Nephron progenitor cell (in vitro differentiated cells): ENCODE measurements around the gene HSPA12B.

Experiments used
- DNase-seq: peaks from one replicate; pipeline ENCODE4 v3.0.0; 2021
- H3K27ac Mint-ChIP-seq: 2 replicates; pipeline ENCODE4 v1.8.0; 2021; ENCODE audit warnings: mild to moderate bottlenecking, moderate library complexity, mixed read lengths
- H3K27me3 Mint-ChIP-seq: 2 replicates; pipeline ENCODE4 v1.8.0; 2021; ENCODE audit warnings: mild to moderate bottlenecking, low read depth, mixed read lengths; ENCODE audit not compliant: poor library complexity
- H3K36me3 Mint-ChIP-seq: 2 replicates; pipeline ENCODE4 v1.8.0; 2021; ENCODE audit warnings: low read depth, mixed read lengths
- H3K4me1 Mint-ChIP-seq: 2 replicates; pipeline ENCODE4 v1.8.0; 2021; ENCODE audit warnings: mixed read lengths
- H3K4me3 Mint-ChIP-seq: 2 replicates; pipeline ENCODE4 v1.8.0; 2021; ENCODE audit warnings: mild to moderate bottlenecking, moderate library complexity, mixed read lengths
- H3K9me3 Mint-ChIP-seq: 2 replicates; pipeline ENCODE4 v1.8.0; 2021; ENCODE audit warnings: mild to moderate bottlenecking, moderate library complexity, mixed read lengths
- TF ChIP-seq, protein P1 (sequence below): fragments of 200-600 bp; sonication (generic); IDR thresholded peaks from 2 replicates; pipeline ENCODE4 v1.5.0; 2021; ENCODE audit warnings: antibody characterized with exemption

Gene HSPA12B

DNA sequence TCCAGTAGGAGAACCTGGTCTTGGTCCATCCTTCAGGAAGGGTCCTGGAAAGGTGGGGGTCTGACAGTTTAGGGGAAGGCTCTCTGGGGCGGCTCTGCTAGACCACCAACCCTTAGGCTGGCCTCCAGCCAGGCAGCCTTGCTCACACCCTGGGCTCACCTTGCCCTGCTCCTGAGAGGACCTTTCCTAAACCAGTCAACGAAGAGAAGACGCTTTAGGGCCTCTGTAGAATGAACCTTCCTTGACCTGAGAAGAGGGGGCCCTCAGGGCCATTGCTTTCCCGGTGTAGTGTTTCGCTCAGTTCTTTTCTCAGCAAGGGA, 64.7 kb downstream of the HSPA12B start:
- no peaks in the 10 kb centered on the region for H3K36me3 Mint-ChIP-seq
- TF ChIP-seq, protein P1, sequence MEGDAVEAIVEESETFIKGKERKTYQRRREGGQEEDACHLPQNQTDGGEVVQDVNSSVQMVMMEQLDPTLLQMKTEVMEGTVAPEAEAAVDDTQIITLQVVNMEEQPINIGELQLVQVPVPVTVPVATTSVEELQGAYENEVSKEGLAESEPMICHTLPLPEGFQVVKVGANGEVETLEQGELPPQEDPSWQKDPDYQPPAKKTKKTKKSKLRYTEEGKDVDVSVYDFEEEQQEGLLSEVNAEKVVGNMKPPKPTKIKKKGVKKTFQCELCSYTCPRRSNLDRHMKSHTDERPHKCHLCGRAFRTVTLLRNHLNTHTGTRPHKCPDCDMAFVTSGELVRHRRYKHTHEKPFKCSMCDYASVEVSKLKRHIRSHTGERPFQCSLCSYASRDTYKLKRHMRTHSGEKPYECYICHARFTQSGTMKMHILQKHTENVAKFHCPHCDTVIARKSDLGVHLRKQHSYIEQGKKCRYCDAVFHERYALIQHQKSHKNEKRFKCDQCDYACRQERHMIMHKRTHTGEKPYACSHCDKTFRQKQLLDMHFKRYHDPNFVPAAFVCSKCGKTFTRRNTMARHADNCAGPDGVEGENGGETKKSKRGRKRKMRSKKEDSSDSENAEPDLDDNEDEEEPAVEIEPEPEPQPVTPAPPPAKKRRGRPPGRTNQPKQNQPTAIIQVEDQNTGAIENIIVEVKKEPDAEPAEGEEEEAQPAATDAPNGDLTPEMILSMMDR: no peak
- H3K4me3 Mint-ChIP-seq: peak overlapping the region; percentile 88
- no peak for DNase-seq
- no peaks in the 10 kb centered on the region for H3K9me3 Mint-ChIP-seq
- peaks cover 47% of the 10 kb centered on the region for H3K4me1 Mint-ChIP-seq
- H3K27ac Mint-ChIP-seq: peak overlapping the region; percentile 74
- H3K27me3 Mint-ChIP-seq: peaks cover 13% of the 10 kb centered on the region

DNA sequence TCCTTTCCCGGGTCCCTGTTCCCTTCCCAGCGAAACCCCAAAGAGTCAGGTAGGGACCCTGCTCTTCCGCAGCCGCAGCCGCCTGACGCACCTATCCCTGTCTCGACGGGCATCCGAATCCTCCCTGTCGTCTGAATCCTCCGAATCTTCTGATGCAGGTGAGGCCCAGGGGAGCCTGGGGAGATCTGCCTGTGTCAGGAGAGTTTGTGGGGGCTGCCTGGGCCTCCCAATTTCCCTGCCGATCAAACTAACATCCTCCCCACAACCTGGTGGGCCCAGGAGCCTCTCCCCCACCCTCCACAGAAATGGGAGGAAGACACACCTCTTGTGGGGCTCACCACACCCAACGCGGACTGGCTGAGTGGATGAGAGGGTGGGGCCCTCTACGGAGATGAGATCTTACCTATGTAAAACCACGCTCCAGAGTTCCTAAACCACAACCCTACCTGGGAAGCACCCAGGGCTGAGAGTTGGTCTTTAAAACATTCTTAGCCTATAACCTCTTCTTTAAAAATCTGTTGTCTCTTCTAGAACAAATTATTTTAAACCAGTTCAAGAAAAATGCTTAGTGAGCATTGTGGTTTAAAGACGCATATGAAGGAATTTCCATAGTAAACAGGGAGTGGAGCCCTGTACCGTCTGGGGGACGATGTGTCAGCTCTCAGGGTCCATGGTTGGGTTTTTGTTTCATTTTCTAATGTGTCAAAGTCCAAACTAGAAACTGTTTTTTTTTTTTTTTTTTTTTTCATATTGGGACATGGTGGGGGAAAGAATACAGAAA, 65.3 kb downstream of the HSPA12B start:
- Mint-ChIP-seq H3K27ac (peak overlapping the region; percentile 74), H3K4me3 (peak overlapping the region; percentile 88), H3K36me3 (peaks cover 5% of the 10 kb centered on the region), H3K27me3 (peaks cover 8% of the 10 kb centered on the region), H3K9me3 (no peaks in the 10 kb centered on the region), H3K4me1 (peaks cover 52% of the 10 kb centered on the region)
- TF ChIP-seq, protein P1: no peak
- no peak for DNase-seq

DNA sequence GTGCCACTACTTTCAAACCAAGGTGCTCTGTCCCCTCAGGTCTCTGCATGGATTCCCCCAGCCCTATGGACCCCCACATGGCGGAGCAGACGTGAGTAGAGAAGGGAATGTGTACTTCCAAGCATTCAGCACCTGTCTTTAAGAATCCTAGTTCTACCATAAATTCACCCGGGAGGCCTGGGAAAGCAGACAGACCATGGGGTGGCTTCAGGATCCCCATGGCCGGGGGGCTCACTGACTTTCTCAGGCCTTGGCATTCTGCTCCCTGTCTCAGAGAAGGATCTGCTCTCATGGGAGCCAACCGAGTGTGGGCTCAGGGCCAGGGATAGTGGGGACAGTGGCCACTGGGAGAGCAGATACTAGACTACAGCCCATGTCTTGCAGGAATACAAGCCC, 65.9 kb downstream of the HSPA12B start:
- TF ChIP-seq, protein P1: no peak
- Mint-ChIP-seq H3K9me3 (no peaks in the 10 kb centered on the region), H3K36me3 (peaks cover 10% of the 10 kb centered on the region), H3K4me3 (peak overlapping the region; percentile 88), H3K27me3 (peaks cover 11% of the 10 kb centered on the region), H3K27ac (no peak overlapping the region), H3K4me1 (peaks cover 52% of the 10 kb centered on the region)
- no peak for DNase-seq

DNA sequence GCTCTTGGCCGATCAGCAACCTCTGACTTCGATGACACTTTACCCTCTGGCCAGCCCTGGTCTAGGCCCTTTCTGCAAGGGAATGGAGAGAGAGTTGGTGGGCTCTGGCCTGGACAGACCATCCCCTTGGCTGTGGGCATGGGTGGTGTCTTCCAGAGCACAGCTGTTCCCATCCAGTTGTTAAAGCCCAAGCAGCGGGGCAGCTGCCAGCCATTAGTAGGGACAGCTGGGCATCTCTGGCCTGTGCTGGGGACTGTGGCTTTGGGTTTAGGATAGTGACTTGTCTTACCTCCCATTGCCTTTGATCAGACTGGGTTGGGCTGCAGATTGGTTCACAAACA, 66.4 kb downstream of the HSPA12B start:
- Mint-ChIP-seq H3K4me1 (peaks cover 52% of the 10 kb centered on the region), H3K27ac (no peak overlapping the region), H3K4me3 (peak overlapping the region; percentile 23), H3K27me3 (peaks cover 11% of the 10 kb centered on the region), H3K36me3 (peaks cover 15% of the 10 kb centered on the region), H3K9me3 (no peaks in the 10 kb centered on the region)
- no peak for DNase-seq
- TF ChIP-seq, protein P1: no peak

DNA sequence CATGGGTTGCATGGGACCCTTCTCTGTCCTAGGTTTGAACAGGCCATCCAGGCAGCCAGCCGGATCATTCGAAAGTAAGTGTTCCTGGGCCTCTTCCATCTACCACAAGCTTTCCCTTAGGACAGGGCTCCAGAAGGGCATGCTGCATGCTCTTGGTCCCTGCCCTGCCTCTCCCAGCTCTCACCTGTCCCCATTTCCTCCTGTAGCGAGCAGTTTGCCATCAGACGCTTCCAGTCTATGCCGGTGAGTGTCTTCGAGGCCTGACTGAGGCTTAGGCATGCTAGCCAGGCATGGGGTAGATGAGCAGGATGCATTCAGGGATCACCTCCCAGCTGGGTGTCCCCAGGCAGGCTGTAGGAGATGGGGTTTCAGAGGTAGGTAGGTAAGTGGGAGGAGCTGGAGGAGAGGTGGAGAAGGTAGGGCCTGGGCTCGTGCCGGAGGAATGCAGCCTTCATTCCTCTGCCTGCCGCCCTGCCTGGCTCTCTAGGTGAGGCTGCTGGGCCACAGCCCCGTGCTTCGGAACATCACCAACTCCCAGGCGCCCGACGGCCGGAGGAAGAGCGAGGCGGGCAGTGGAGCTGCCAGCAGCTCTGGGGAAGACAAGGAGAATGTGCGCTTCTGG, 67.9 kb downstream of the HSPA12B start:
- TF ChIP-seq, protein P1: no peak
- H3K27ac Mint-ChIP-seq: peak overlapping the region; percentile 69
- no peak for DNase-seq
- H3K4me1 Mint-ChIP-seq: peaks cover 53% of the 10 kb centered on the region
- H3K9me3 Mint-ChIP-seq: no peaks in the 10 kb centered on the region
- H3K4me3 Mint-ChIP-seq: peak overlapping the region; percentile 12
- H3K27me3 Mint-ChIP-seq: peaks cover 7% of the 10 kb centered on the region
- peaks cover 25% of the 10 kb centered on the region for H3K36me3 Mint-ChIP-seq

DNA sequence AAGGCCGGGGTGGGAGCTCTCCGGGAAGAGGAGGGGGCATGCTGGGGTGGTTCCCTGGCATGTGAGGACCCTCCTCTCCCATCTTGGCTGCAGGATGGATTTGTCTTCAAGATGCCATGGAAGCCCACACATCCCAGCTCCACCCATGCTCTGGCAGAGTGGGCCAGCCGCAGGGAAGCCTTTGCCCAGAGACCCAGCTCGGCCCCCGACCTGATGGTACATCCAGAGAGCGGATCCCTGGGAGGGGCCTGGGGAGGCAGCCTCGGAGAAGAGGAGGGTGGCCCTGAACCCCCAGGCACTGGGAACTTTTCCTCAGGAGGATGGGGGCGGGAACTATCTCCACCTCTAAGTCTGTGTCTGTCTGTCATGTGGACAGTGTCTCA, 68.4 kb downstream of the HSPA12B start:
- H3K27me3 Mint-ChIP-seq: peaks cover 7% of the 10 kb centered on the region

More for the DNA sequence above, 68.4 kb downstream of the HSPA12B start:
- H3K36me3 Mint-ChIP-seq: peaks cover 27% of the 10 kb centered on the region
- no peak overlapping the region for H3K4me3 Mint-ChIP-seq
- H3K9me3 Mint-ChIP-seq: no peaks in the 10 kb centered on the region
- DNase-seq: no peak
- TF ChIP-seq, protein P1: no peak
- no peak overlapping the region for H3K27ac Mint-ChIP-seq
- H3K4me1 Mint-ChIP-seq: peaks cover 54% of the 10 kb centered on the region
